Measurements from ENCODE around the gene CRCP.
"Not testable (repeated sequence)": the region's sequence is repeated elsewhere in the genome, so short reads cannot be mapped to it uniquely, and the experiment has no call there.

CRCP gene

DNA sequence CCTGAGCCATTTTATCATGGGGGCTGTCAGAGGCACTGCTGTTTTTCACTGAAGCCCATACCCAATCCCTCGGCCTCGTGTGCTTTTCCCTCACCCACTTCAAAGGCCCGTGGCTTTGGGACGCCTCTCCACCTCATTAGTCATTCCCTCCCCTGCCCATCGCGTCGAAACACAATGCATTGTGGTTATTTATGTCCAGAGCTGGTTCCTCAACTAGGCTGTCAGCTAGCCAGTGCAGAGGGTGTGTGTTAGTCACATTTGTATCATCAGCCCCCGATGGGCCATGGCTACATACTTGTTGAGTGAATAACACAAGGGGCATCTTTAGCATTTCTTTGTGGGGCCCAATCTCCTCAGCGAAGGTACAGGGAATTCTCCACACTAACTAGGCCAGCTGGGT, 3.8 kb upstream of the CRCP start:
- Histone ChIP-seq H3K4me3 (ENCODE audit: extremely low read depth, insufficient read depth, low read length, poor library complexity, severe bottlenecking) (no peak overlapping the region), H3K27ac (ENCODE audit: low read depth, low read length, severe bottlenecking) (peak overlapping the region; percentile 47), H3K4me1 (ENCODE audit: control insufficient read depth, insufficient read depth, low read length, poor library complexity, severe bottlenecking) (peaks cover 13% of the 10 kb centered on the region), H3K9me3 (ENCODE audit: control insufficient read depth, low read length) (no peaks in the 10 kb centered on the region), H3K36me3 (ENCODE audit: control insufficient read depth, insufficient read depth, low read length) (no peaks in the 10 kb centered on the region)
- 56 to 79% methylated on average over 4 to 8 of the region's 9 CpGs for WGBS, 2 experiments (ENCODE audit: insufficient coverage in 2 of 2)

DNA sequence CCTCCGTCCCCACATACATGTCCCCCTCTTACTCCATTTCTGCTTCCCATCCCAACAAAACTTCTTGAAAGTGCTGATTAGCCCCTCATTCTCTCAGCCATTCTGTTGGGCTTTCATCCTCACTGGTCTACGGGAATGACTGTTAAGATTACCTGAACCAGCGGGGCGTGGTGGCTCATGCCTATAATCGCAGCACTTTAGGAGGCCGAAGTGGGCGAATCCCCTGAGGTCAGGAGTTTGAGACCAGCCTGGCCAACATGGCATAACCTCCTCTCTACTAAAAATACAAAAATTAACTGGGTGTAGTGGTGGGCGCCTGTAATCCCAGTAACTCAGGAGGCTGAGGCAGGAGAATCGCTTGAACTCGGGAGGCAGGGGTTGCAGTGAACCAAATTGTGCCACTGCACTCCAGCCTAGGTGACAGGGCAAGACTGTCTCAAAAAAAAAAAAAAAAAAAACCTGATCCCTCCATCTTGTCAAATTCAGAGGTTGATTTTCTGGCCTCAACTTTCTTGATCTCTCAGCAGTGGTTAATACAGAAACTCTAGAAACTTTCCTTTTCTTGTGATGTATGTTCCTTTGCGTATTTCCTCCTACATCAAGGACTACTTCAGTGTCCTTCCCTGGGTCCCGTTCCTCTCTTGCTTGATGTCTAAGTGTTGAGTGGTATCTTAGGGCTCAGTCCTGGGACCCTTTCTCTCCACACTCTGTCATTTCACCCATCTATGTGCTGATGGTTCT, 2.2 kb downstream of the CRCP start:
- H3K9me3 ChIP-seq (ENCODE audit: control insufficient read depth, low read length); H3K4me1 ChIP-seq (ENCODE audit: control insufficient read depth, insufficient read depth, low read length, poor library complexity, severe bottlenecking); H3K4me3 ChIP-seq (ENCODE audit: extremely low read depth, insufficient read depth, low read length, poor library complexity, severe bottlenecking); H3K27ac ChIP-seq (ENCODE audit: low read depth, low read length, severe bottlenecking): not testable (repeated sequence)
- H3K36me3 ChIP-seq (ENCODE audit: control insufficient read depth, insufficient read depth, low read length) = peaks cover 25% of the 10 kb centered on the region
- 84 to 100% methylated on average over 6 to 7 of the region's 12 CpGs for WGBS, 2 experiments (ENCODE audit: insufficient coverage in 2 of 2)

DNA sequence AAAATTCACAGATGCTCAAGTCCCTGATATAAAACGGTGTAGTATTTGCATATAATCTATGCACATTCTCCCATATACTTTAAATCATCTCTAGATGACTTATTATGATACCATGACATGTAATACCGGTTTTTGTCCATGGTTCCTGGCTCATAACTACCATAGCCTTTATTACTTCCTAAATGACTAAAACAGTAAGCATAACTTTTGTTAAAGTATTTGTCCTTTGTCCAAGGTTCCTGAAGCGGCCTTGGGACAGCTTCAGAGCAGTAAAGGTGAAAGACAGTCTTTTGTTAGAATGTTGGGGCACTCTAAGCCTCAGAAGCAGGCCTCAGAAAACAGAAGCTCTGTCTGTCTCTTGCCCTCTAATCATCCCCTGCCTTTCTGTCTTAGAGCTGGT, 4.0 kb downstream of the CRCP start:
- Histone ChIP-seq H3K4me3 (ENCODE audit: extremely low read depth, insufficient read depth, low read length, poor library complexity, severe bottlenecking) (no peak overlapping the region), H3K4me1 (ENCODE audit: control insufficient read depth, insufficient read depth, low read length, poor library complexity, severe bottlenecking) (peaks cover 10% of the 10 kb centered on the region), H3K9me3 (ENCODE audit: control insufficient read depth, low read length) (no peaks in the 10 kb centered on the region), H3K36me3 (ENCODE audit: control insufficient read depth, insufficient read depth, low read length) (peaks cover 27% of the 10 kb centered on the region), H3K27ac (ENCODE audit: low read depth, low read length, severe bottlenecking) (no peak overlapping the region)
- WGBS, 2 experiments (ENCODE audit: insufficient coverage in 2 of 2) = 83% methylated on average over 1 of the region's 3 CpGs; no CpG with 5 or more reads in 1 of the 2 experiments

DNA sequence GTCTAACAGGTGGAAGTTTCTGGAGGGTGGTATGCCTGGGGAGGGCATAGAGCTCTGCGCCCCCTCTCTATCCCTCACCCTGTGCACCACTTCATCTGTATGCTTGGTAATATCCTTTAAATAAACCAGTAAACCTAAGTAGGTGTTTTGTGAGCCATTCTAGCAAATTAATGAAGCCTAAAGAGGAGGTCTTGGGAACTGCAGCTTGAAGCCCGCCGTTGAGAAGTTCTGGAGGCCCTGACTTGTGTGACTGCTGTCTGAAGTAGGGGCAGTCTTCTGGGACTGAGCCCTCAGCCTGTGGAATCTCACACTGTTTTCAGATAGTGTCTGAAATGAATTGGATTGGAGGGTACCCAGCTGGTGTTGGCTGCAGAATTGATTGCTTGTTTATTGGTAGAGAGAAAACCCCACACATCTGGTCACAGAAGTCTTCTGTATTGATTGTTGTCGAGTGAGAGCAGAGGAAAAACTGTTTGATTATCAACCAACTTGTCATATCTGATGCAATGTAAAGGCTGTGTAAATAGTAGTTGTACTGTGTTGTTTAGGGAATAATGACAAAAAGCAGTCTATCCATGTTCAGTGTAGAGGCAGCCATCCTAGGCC, 4.7 kb downstream of the CRCP start:
- Histone ChIP-seq H3K4me3 (ENCODE audit: extremely low read depth, insufficient read depth, low read length, poor library complexity, severe bottlenecking) (no peak overlapping the region), H3K36me3 (ENCODE audit: control insufficient read depth, insufficient read depth, low read length) (peaks cover 27% of the 10 kb centered on the region), H3K9me3 (ENCODE audit: control insufficient read depth, low read length) (no peaks in the 10 kb centered on the region), H3K27ac (ENCODE audit: low read depth, low read length, severe bottlenecking) (no peak overlapping the region), H3K4me1 (ENCODE audit: control insufficient read depth, insufficient read depth, low read length, poor library complexity, severe bottlenecking) (peaks cover 8% of the 10 kb centered on the region)
- WGBS, 2 experiments (ENCODE audit: insufficient coverage in 2 of 2) = 86 to 93% methylated on average over 2 to 3 of the region's 4 CpGs

DNA sequence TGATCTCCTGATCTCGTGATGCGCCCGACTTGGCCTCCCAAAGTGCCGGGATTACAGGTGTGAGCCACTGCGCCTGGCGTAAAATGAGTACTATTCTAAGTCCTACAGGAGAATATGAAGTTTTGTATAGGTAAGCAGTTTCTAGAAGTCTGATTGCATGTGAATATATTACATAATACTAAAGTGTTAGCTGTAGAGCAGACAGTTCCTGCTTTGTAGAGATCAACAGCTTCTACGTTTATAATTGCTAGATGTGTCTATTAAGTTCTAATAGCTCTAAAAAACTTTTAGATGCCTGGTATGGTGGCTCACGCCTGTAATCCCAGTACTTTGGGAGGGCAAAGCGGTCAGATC, 8.5 kb downstream of the CRCP start:
- Histone ChIP-seq H3K9me3 (ENCODE audit: control insufficient read depth, low read length) (no peaks in the 10 kb centered on the region), H3K27ac (ENCODE audit: low read depth, low read length, severe bottlenecking) (no peak overlapping the region), H3K36me3 (ENCODE audit: control insufficient read depth, insufficient read depth, low read length) (peaks cover 20% of the 10 kb centered on the region), H3K4me3 (ENCODE audit: extremely low read depth, insufficient read depth, low read length, poor library complexity, severe bottlenecking) (no peak overlapping the region), H3K4me1 (ENCODE audit: control insufficient read depth, insufficient read depth, low read length, poor library complexity, severe bottlenecking) (peaks cover 8% of the 10 kb centered on the region)
- WGBS, 2 experiments (ENCODE audit: insufficient coverage in 2 of 2) = 96 to 99% methylated on average over 7 to 8 of the region's 9 CpGs

DNA sequence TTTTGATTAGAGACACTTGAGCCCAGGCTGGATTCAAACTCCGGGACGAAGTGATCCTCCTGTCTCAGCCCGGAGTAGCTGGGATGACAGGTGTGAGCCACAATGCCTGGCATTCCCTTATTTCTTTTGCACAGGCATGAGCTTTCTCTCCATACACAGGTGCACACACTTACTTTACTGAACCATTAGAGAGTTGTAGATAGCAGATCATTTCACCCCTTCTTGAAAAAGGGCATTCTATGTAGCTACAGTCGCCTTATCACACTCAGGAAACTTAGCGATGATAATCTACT, 9.9 kb downstream of the CRCP start:
- not testable (repeated sequence) for H3K9me3 ChIP-seq (ENCODE audit: control insufficient read depth, low read length); H3K27ac ChIP-seq (ENCODE audit: low read depth, low read length, severe bottlenecking); H3K4me3 ChIP-seq (ENCODE audit: extremely low read depth, insufficient read depth, low read length, poor library complexity, severe bottlenecking); H3K4me1 ChIP-seq (ENCODE audit: control insufficient read depth, insufficient read depth, low read length, poor library complexity, severe bottlenecking)
- H3K36me3 ChIP-seq (ENCODE audit: control insufficient read depth, insufficient read depth, low read length) = peaks cover 17% of the 10 kb centered on the region
- 87 to 96% methylated on average over 2 to 3 of the region's 5 CpGs for WGBS, 2 experiments (ENCODE audit: insufficient coverage in 2 of 2)

- Histone ChIP-seq H3K9me3 (ENCODE audit: control insufficient read depth, low read length) (no peaks in the 10 kb centered on the region), H3K4me3 (ENCODE audit: extremely low read depth, insufficient read depth, low read length, poor library complexity, severe bottlenecking) (no peak overlapping the region), H3K27ac (ENCODE audit: low read depth, low read length, severe bottlenecking) (no peak overlapping the region), H3K36me3 (ENCODE audit: control insufficient read depth, insufficient read depth, low read length) (peaks cover 19% of the 10 kb centered on the region), H3K4me1 (ENCODE audit: control insufficient read depth, insufficient read depth, low read length, poor library complexity, severe bottlenecking) (peaks cover 8% of the 10 kb centered on the region)
- WGBS, 2 experiments (ENCODE audit: insufficient coverage in 2 of 2) = no CpG with 5 or more reads among the region's 4 CpGs
Measured at GRCh38 chr7:66125052-66125694, 10.5 kb downstream of the CRCP start.

DNA sequence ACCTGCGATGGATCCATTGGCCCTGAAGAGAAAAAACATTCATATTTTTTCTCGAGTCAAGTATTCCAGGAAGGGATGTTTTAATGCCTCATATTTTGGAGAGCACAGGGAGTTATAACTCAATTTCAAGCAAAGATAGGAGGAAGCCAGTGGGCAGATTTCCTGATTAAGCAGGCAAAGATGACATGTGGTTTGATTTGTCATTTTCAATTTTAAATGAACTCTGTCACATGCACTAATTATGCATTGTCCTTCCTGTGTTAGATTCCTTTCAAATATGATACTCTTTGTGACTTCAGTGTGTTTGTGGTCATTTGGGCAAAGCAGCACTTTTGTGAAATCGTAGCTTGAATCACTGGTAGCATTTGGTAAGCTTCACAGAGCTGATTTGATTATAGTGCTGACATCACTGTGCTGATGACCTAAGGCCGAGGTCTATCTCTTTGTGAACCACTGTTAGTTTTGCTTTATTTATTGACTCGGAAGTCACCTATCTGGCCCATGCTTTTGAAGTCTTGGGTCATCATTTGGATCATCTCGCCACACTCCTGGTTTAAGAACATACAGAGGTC, 11.2 kb downstream of the CRCP start:
- H3K9me3 ChIP-seq (ENCODE audit: control insufficient read depth, low read length); H3K4me1 ChIP-seq (ENCODE audit: control insufficient read depth, insufficient read depth, low read length, poor library complexity, severe bottlenecking); H3K4me3 ChIP-seq (ENCODE audit: extremely low read depth, insufficient read depth, low read length, poor library complexity, severe bottlenecking); H3K27ac ChIP-seq (ENCODE audit: low read depth, low read length, severe bottlenecking): not testable (repeated sequence)
- H3K36me3 ChIP-seq (ENCODE audit: control insufficient read depth, insufficient read depth, low read length) = peaks cover 26% of the 10 kb centered on the region
- 96 to 97% methylated on average over 5 of the region's 6 CpGs for WGBS, 2 experiments (ENCODE audit: insufficient coverage in 2 of 2)

DNA sequence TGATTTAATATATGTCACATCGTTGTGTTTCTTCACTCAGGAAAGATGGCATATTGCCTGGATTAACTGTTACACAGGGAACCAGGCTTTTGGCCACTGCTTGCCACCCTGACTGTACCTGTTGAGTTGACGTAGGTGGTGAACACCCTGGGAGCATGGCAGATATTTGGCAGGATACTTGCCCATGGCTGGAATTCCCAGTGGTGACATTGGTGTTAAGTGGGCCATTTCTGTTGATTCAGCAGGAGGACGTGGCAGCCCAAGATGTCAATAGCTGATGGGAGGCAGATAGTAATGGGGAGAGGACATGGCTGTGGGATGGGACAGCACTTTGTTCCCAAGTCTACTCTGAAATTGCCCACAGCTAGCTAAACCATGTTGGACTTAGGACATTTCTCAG, 12.5 kb downstream of the CRCP start:
- not testable (repeated sequence) for H3K4me1 ChIP-seq (ENCODE audit: control insufficient read depth, insufficient read depth, low read length, poor library complexity, severe bottlenecking); H3K4me3 ChIP-seq (ENCODE audit: extremely low read depth, insufficient read depth, low read length, poor library complexity, severe bottlenecking); H3K9me3 ChIP-seq (ENCODE audit: control insufficient read depth, low read length); H3K27ac ChIP-seq (ENCODE audit: low read depth, low read length, severe bottlenecking)
- WGBS, 2 experiments (ENCODE audit: insufficient coverage in 2 of 2) = 89 to 90% methylated on average over 2 of the region's 3 CpGs
- H3K36me3 ChIP-seq (ENCODE audit: control insufficient read depth, insufficient read depth, low read length) = peaks cover 28% of the 10 kb centered on the region

DNA sequence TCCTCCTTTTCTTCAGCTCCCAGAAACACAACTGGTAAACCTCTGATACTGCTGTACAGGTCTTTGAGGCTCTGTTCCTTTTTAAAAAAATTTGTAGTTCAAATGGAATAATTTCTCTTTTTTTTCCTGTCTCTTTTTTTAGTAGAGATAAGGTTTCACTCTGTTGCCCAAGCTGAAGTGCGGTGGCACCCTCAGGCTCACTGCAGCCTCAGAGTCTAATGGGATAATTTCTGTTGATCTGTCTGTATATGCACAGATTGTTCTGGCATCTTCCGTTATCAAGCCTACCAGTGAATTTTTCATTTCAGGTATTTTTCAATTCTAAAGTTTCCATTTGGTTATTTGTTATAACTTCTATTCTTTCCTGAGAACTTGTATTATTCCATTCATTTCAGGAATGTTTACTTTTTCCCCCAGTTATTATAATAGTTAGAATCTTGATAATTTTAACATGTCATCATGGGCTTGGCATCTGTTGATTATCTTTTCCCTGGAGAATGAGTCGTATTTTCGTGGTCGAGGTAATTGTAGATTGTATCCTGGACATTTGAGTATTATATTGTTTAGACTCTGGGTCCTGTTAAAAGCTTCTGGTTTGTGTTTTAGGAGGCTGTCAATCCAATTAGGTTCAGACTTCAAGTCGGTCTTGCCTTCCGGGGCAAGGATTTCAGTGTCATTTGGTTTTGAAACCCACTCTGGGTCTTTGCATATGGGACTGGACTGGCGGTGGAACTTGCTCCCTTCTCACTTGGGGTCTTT, 24.5 kb downstream of the CRCP start:
- peaks cover 19% of the 10 kb centered on the region for H3K4me1 ChIP-seq (ENCODE audit: control insufficient read depth, insufficient read depth, low read length, poor library complexity, severe bottlenecking)
- peak overlapping the region; percentile 59 for H3K27ac ChIP-seq (ENCODE audit: low read depth, low read length, severe bottlenecking)
- H3K9me3 ChIP-seq (ENCODE audit: control insufficient read depth, low read length) = no peaks in the 10 kb centered on the region
- 90 to 97% methylated on average over 5 of the region's 8 CpGs for WGBS, 2 experiments (ENCODE audit: insufficient coverage in 2 of 2)
- peaks cover 50% of the 10 kb centered on the region for H3K36me3 ChIP-seq (ENCODE audit: control insufficient read depth, insufficient read depth, low read length)
- H3K4me3 ChIP-seq (ENCODE audit: extremely low read depth, insufficient read depth, low read length, poor library complexity, severe bottlenecking) = no peak overlapping the region
